T-cell (primary cell): ENCODE measurements around the gene ODC1. TPM values are rescaled to one million over a fixed set of nuclear protein-coding genes. Genes with fewer than 3 reads are reported as not detected.

ENCODE experiments used
- ATAC-seq, 4 experiments: fragments of 200-7000 bp in 3 of 4; fragments of 150-1000 bp in 1 of 4; cut with Tn5 transposase; replicated peaks in 1 of 4; 1 replicate in 3 of 4; 2 replicates in 1 of 4; pipeline ENCODE4 v1.10.0; 2021; ENCODE audit warnings: moderate library complexity in 3 of 4, mild to moderate bottlenecking in 2 of 4, moderate number of reproducible peaks in 1 of 4
- CTCF ChIA-PET, 2 donors: fragments of 300-600 bp; sonication (Branson Sonifier 250); formaldehyde crosslinking; loops; one replicate each; lab custom pipeline; 2022; ENCODE audit warnings: antibody characterized with exemption in 2 of 2; lab: Charles Lee
- POLR2A ChIA-PET, 2 donors: fragments of 300-600 bp; sonication (Branson Sonifier 250); formaldehyde crosslinking; loops; one replicate each; lab custom pipeline; 2022; ENCODE audit warnings: antibody characterized with exemption in 2 of 2; lab: Charles Lee
- DNase-seq, 35 experiments: peaks; one replicate each; pipeline versions ENCODE4 v3.0.0 to v3.0.0-alpha.2; 2013 to 2023
- H3K27ac ChIP-seq: one replicate; pipeline ENCODE4 v1.5.1; 2013; ENCODE audit warnings: low read length
- H3K27me3 ChIP-seq, 2 experiments: replicated peaks in 1 of 2; 1 replicate in 1 of 2; 2 replicates in 1 of 2; pipeline versions ENCODE4 v1.6.1 to v1.7.0; 2013; ENCODE audit warnings: low read length in 1 of 2, mixed read lengths in 1 of 2; ENCODE audit not compliant: control insufficient read depth in 2 of 2, insufficient read depth in 2 of 2; ENCODE audit errors: extremely low read depth in 1 of 2
- H3K36me3 ChIP-seq, 2 donors: 1 replicate in 1 of 2; 2 replicates in 1 of 2; pipeline versions ENCODE4 v1.6.1 to v1.7.0; 2013; ENCODE audit warnings: low read length in 1 of 2; ENCODE audit not compliant: control insufficient read depth in 2 of 2, insufficient read depth in 1 of 2; ENCODE audit errors: extremely low read depth in 1 of 2
- H3K4me1 ChIP-seq, 2 experiments: 1 replicate in 1 of 2; 2 replicates in 1 of 2; pipeline versions ENCODE4 v1.6.1 to v1.7.0; 2013; ENCODE audit warnings: low read length in 2 of 2, mixed read lengths in 1 of 2; ENCODE audit not compliant: insufficient read depth in 2 of 2, control insufficient read depth in 1 of 2; ENCODE audit errors: extremely low read depth in 1 of 2
- H3K4me3 ChIP-seq, 2 donors: 1 replicate in 1 of 2; 2 replicates in 1 of 2; pipeline versions ENCODE4 v1.5.1 to v1.7.0; 2013; ENCODE audit warnings: mild to moderate bottlenecking in 2 of 2, low read length in 1 of 2, moderate library complexity in 1 of 2; ENCODE audit not compliant: control insufficient read depth in 1 of 2; ENCODE audit errors: extremely low read depth in 1 of 2
- H3K9me3 ChIP-seq: 2 replicates; pipeline ENCODE4 v1.7.0; 2013
- H3K27ac Mint-ChIP-seq, 2 donors: one replicate each; pipeline ENCODE4 v1.8.0; 2020 to 2021; ENCODE audit warnings: mild to moderate bottlenecking in 2 of 2, mixed read lengths in 2 of 2
- H3K27me3 Mint-ChIP-seq, 2 donors: one replicate each; pipeline ENCODE4 v1.8.0; 2021 to 2022; ENCODE audit warnings: mixed read lengths in 2 of 2
- H3K36me3 Mint-ChIP-seq: one replicate; pipeline ENCODE4 v1.8.0; 2021; ENCODE audit warnings: mixed read lengths
- H3K4me1 Mint-ChIP-seq, 3 donors: one replicate each; pipeline ENCODE4 v1.8.0; 2020 to 2022; ENCODE audit warnings: mixed read lengths in 3 of 3, mild to moderate bottlenecking in 1 of 3
- H3K4me3 Mint-ChIP-seq, 3 donors: one replicate each; pipeline ENCODE4 v1.8.0; 2020 to 2022; ENCODE audit warnings: mild to moderate bottlenecking in 3 of 3, mixed read lengths in 3 of 3, moderate library complexity in 3 of 3
- H3K9me3 Mint-ChIP-seq, 3 donors: one replicate each; pipeline ENCODE4 v1.8.0; 2020 to 2022; ENCODE audit warnings: mixed read lengths in 3 of 3
- WGBS: methylation state at CpG from one replicate; pipeline ENCODE4 v1.1.5; 2013; ENCODE audit warnings: missing lambda C conversion rate; ENCODE audit not compliant: insufficient coverage; 5-methylcytosine and 5-hydroxymethylcytosine counted together
- total RNA-seq, 35 experiments: library from RNA in 6 of 35; stranded (reverse) in 6 of 35; fragments of 120-200 nt in 1 of 35; gene quantifications; one replicate each; pipeline versions ENCODE4 v1.2.1 to v1.2.4 and lab custom pipeline; 2013 to 2026

ODC1 gene
- total RNA-seq, 5 donors from 2014 or later (not counting 1 experiment from before 2014, with no cell fraction given) = 40.6 to 102 (median 53.3) TPM

- Mint-ChIP-seq H3K36me3 (peaks cover 2% of the 10 kb centered on the region), H3K9me3 (no peaks in the 10 kb centered on the region), H3K4me1 (peaks cover 11 to 18% (median 14%) of the 10 kb centered on the region in 3 donors), H3K27me3 (peaks cover 3 to 4% of the 10 kb centered on the region in 2 donors), H3K27ac (no peak overlapping the region), H3K4me3 (peak overlapping the region; percentile 17 to 69 (median 55))
- ATAC-seq = peak; percentile 9 to 59 (median 32)
- H3K27me3 ChIP-seq = peaks cover 0 to 30% of the 10 kb centered on the region in 2 experiments
- H3K27ac ChIP-seq = no peak overlapping the region
- H3K4me3 ChIP-seq = peak overlapping the region; percentile 17 to 51
- WGBS = 11% methylated on average over 33 of the region's 49 CpGs
- H3K4me1 ChIP-seq = peaks cover 0 to 22% of the 10 kb centered on the region in 2 experiments
- peak in 1 of 35 experiments; percentile 28 for DNase-seq
- ChIA-PET POLR2A (interaction anchor here in 1 of 2 donors (0.6 kb wide), 1 partner anchor 302 kb away, joined by 10 read pairs; no protein-coding TSS in a partner anchor), CTCF (interaction anchor here (0.6 to 3.4 kb wide), 4 partner anchors 24 to 1005 kb away, joined by 3 to 16 read pairs (median 7); no protein-coding TSS in a partner anchor)
- H3K36me3 ChIP-seq = peaks cover 4% of the 10 kb centered on the region in 2 donors
- H3K9me3 ChIP-seq = no peaks in the 10 kb centered on the region
Observed at GRCh38 chr2:10432311-10433181, 15.6 kb downstream of the ODC1 start.

GRCh38 chr2:10431797-10432196 is 16.3 kb downstream of the ODC1 start:
- H3K4me1 ChIP-seq = peaks cover 0 to 22% of the 10 kb centered on the region in 2 experiments
- peaks cover 4 to 11% of the 10 kb centered on the region in 2 donors for H3K36me3 ChIP-seq
- peak overlapping the region in 1 of 2 donors; percentile 51 for H3K4me3 ChIP-seq
- H3K9me3 ChIP-seq = no peaks in the 10 kb centered on the region
- 75% methylated on average over 4 of the region's 16 CpGs for WGBS
- peaks cover 0 to 30% of the 10 kb centered on the region in 2 experiments for H3K27me3 ChIP-seq
- H3K27ac ChIP-seq = no peak overlapping the region
- ATAC-seq (peak in 1 of 4 experiments; percentile 10), DNase-seq (no peak)
- CTCF ChIA-PET = interaction anchor here in 1 of 2 donors (0.6 to 3.4 kb wide), 4 partner anchors 20 to 360 kb away, joined by 3 to 16 read pairs (median 6); no protein-coding TSS in a partner anchor
- Mint-ChIP-seq H3K27ac (no peak overlapping the region), H3K4me3 (peak overlapping the region; percentile 17 to 69 (median 55)), H3K4me1 (peaks cover 11 to 18% (median 14%) of the 10 kb centered on the region in 3 donors), H3K36me3 (peaks cover 9% of the 10 kb centered on the region), H3K27me3 (peaks cover 3 to 4% of the 10 kb centered on the region in 2 donors), H3K9me3 (no peaks in the 10 kb centered on the region)
- POLR2A ChIA-PET = no interaction called here

- DNase-seq = no peak
- Histone ChIP-seq H3K27ac (no peak overlapping the region), H3K4me3 (no peak overlapping the region), H3K9me3 (no peaks in the 10 kb centered on the region), H3K27me3 (peaks cover 0 to 30% of the 10 kb centered on the region in 2 experiments), H3K36me3 (peaks cover 9 to 18% of the 10 kb centered on the region in 2 donors), H3K4me1 (peaks cover 0 to 22% of the 10 kb centered on the region in 2 experiments)
- Mint-ChIP-seq H3K4me1 (peaks cover 11 to 18% (median 14%) of the 10 kb centered on the region in 3 donors), H3K4me3 (peak overlapping the region in 1 of 3 donors; percentile 69), H3K27ac (no peak overlapping the region), H3K36me3 (peaks cover 15% of the 10 kb centered on the region), H3K27me3 (peaks cover 3 to 4% of the 10 kb centered on the region in 2 donors), H3K9me3 (no peaks in the 10 kb centered on the region)
- no peak for ATAC-seq
- CTCF ChIA-PET = interaction anchor here (0.5 to 3.4 kb wide), 5 partner anchors 20 to 359 kb away, joined by 3 to 16 read pairs (median 4); no protein-coding TSS in a partner anchor
- 100% methylated on average over 2 of the region's 8 CpGs for WGBS
- POLR2A ChIA-PET = no interaction called here
Observed at GRCh38 chr2:10430886-10431622, 17.1 kb downstream of the ODC1 start.

GRCh38 chr2:10428924-10429323 is 19.2 kb downstream of the ODC1 start:
- no peak for ATAC-seq
- POLR2A ChIA-PET = no interaction called here
- Histone ChIP-seq H3K4me3 (no peak overlapping the region), H3K9me3 (no peaks in the 10 kb centered on the region), H3K27me3 (peaks cover 0 to 21% of the 10 kb centered on the region in 2 experiments), H3K4me1 (peaks cover 0 to 14% of the 10 kb centered on the region in 2 experiments), H3K27ac (no peak overlapping the region), H3K36me3 (peaks cover 23 to 39% of the 10 kb centered on the region in 2 donors)
- H3K27me3 Mint-ChIP-seq = peaks cover 3 to 4% of the 10 kb centered on the region in 2 donors
- 100% methylated on average over 2 of the region's 3 CpGs for WGBS
- H3K4me3 Mint-ChIP-seq = no peak overlapping the region
- H3K4me1 Mint-ChIP-seq = peaks cover 7 to 15% (median 14%) of the 10 kb centered on the region in 3 donors
- CTCF ChIA-PET = interaction anchor here in 1 of 2 donors (0.9 kb wide), 1 partner anchor 1529 kb away, joined by 3 read pairs; no protein-coding TSS in a partner anchor
- DNase-seq = no peak
- no peaks in the 10 kb centered on the region for H3K9me3 Mint-ChIP-seq
- H3K27ac Mint-ChIP-seq = no peak overlapping the region
- peaks cover 24% of the 10 kb centered on the region for H3K36me3 Mint-ChIP-seq

DNA sequence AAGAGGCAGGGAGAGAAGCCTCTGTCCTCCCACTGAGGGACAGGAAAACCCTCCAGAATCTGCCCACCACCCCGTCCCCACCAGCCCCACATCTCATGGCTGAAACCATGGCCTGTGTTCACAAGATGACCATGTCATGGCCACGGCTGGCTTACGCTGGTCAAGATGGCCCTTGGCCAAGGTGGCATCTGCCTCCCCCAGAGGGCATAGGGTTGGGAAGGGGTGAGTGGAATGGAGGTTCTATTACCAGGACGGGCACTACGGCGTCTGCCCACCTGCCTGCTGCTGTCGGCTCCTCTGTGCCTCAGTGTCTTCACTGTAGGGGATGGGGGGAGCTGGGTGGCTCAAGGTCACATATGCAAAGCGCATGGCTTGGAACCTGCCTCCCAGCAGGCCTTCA is 19.8 kb downstream of the ODC1 start:
- H3K4me3 ChIP-seq = no peak overlapping the region
- peaks cover 0 to 17% of the 10 kb centered on the region in 2 experiments for H3K27me3 ChIP-seq
- Mint-ChIP-seq H3K4me1 (peaks cover 7 to 14% (median 11%) of the 10 kb centered on the region in 3 donors), H3K27ac (no peak overlapping the region), H3K36me3 (peaks cover 24% of the 10 kb centered on the region), H3K4me3 (no peak overlapping the region), H3K9me3 (no peaks in the 10 kb centered on the region), H3K27me3 (peaks cover 3 to 4% of the 10 kb centered on the region in 2 donors)
- peaks cover 27 to 43% of the 10 kb centered on the region in 2 donors for H3K36me3 ChIP-seq
- WGBS = 100% methylated on average over 1 of the region's 8 CpGs
- ATAC-seq (no peak), DNase-seq (no peak)
- peaks cover 0 to 14% of the 10 kb centered on the region in 2 experiments for H3K4me1 ChIP-seq
- H3K27ac ChIP-seq = no peak overlapping the region
- no peaks in the 10 kb centered on the region for H3K9me3 ChIP-seq
- ChIA-PET CTCF (interaction anchor here in 1 of 2 donors (0.9 kb wide), 1 partner anchor 1528 kb away, joined by 3 read pairs; no protein-coding TSS in a partner anchor), POLR2A (no interaction called here)
